K562 (cell line): ENCODE data around the gene PDLIM5. TPM values are rescaled to one million over a fixed set of nuclear protein-coding genes. Genes with fewer than 3 reads are reported as not detected.

Source experiments
- CBFA2T3 ChIP-seq: fragments of 450-650 bp; IDR thresholded peaks from 2 replicates; pipeline ENCODE4 v1.6.1; 2017
- CBX2 ChIP-seq: fragments of 200-600 bp; sonication (generic); IDR thresholded peaks from one replicate; pipeline ENCODE4 v1.6.1; 2012; ENCODE audit warnings: mild to moderate bottlenecking, low read length, inconsistent platforms; ENCODE audit not compliant: insufficient read depth, poor library complexity, severe bottlenecking
- CC2D1A ChIP-seq: fragments of 450-650 bp; IDR thresholded peaks from 2 replicates; pipeline ENCODE4 v1.6.1; 2017; ENCODE audit warnings: mild to moderate bottlenecking
- EHMT2 ChIP-seq: fragments of 450-650 bp; IDR thresholded peaks from 2 replicates; pipeline ENCODE4 v1.6.1; 2018; ENCODE audit warnings: antibody characterized with exemption
- ELF1 ChIP-seq: fragments of 200-800 bp; sonication (Bioruptor generic); IDR thresholded peaks from 2 replicates; pipeline ENCODE4 v1.6.1; 2016; ENCODE audit warnings: missing genetic modification characterization, missing compliant biosample characterization
- FOS ChIP-seq: IDR thresholded peaks from 3 replicates; pipeline ENCODE4 v1.6.1; 2011; ENCODE audit not compliant: insufficient read length; ENCODE audit errors: extremely low read depth
- HDAC3 ChIP-seq: fragments of 450-650 bp; IDR thresholded peaks from 2 replicates; pipeline ENCODE4 v1.6.1; 2018; ENCODE audit warnings: borderline replicate concordance, mild to moderate bottlenecking, moderate library complexity; ENCODE audit not compliant: partially characterized antibody
- HDAC8 ChIP-seq: fragments of 450-650 bp; IDR thresholded peaks from 2 replicates; pipeline ENCODE4 v1.6.1; 2016; ENCODE audit warnings: mild to moderate bottlenecking, missing genetic modification characterization, moderate library complexity, missing compliant biosample characterization
- KAT2B ChIP-seq: IDR thresholded peaks from one replicate; pipeline ENCODE4 v1.6.1; 2012; ENCODE audit warnings: low read depth, mild to moderate bottlenecking, control low read depth, inconsistent platforms, low read length, moderate library complexity
- KLF10 ChIP-seq: fragments of 250-450 bp; sonication (Bioruptor Pico); IDR thresholded peaks from 2 replicates; pipeline ENCODE4 v1.6.1; 2021; ENCODE audit warnings: matching md5 sums
- KLF16 ChIP-seq: IDR thresholded peaks from 2 replicates; pipeline ENCODE4 v1.6.1; 2016; ENCODE audit warnings: antibody characterized with exemption
- NR2C2 ChIP-seq, 2 experiments: fragments of 200-800 bp in 1 of 2; sonication (Bioruptor generic) in 1 of 2; sonication (generic) in 1 of 2; formaldehyde crosslinking in 1 of 2; IDR thresholded peaks; 2 replicates each; pipeline versions ENCODE4 v1.6.1 to v1.8.0; 2016 to 2022; ENCODE audit warnings: mild to moderate bottlenecking in 1 of 2, missing compliant biosample characterization in 1 of 2, missing genetic modification characterization in 1 of 2, missing genetic modification reagents in 1 of 2
- POLR2G ChIP-seq: fragments of 200-400 bp; formaldehyde crosslinking; IDR thresholded peaks from 2 replicates; pipeline ENCODE4 v1.6.1; 2017; ENCODE audit warnings: low read depth, mild to moderate bottlenecking, antibody characterized with exemption, low read length, moderate library complexity
- RAD51 ChIP-seq: fragments of 450-650 bp; IDR thresholded peaks from 2 replicates; pipeline ENCODE4 v1.7.1; 2016; ENCODE audit warnings: low read depth, mild to moderate bottlenecking, borderline replicate concordance
- RBM34 ChIP-seq: fragments of 200-400 bp; formaldehyde crosslinking; IDR thresholded peaks from 2 replicates; pipeline ENCODE4 v1.6.1; 2018; ENCODE audit warnings: low read length, borderline replicate concordance; ENCODE audit not compliant: insufficient read depth
- RUNX1 ChIP-seq: sonication (generic); IDR thresholded peaks from 2 replicates; pipeline ENCODE4 v1.6.1; 2016; ENCODE audit warnings: antibody characterized with exemption, low read depth
- SP2 ChIP-seq: IDR thresholded peaks from 2 replicates; pipeline ENCODE4 v1.6.1; 2011; ENCODE audit warnings: mild to moderate bottlenecking, low read depth, low read length, moderate library complexity; ENCODE audit not compliant: poor library complexity, severe bottlenecking; ENCODE audit errors: extremely low read depth
- SRSF9 ChIP-seq: fragments of 200-400 bp; formaldehyde crosslinking; IDR thresholded peaks from 2 replicates; pipeline ENCODE4 v1.6.1; 2017; ENCODE audit warnings: low read depth, low read length, borderline replicate concordance
- TBL1XR1 ChIP-seq, 2 experiments: IDR thresholded peaks; 2 replicates each; pipeline ENCODE4 v1.6.1; 2012; ENCODE audit warnings: improper control_type of control experiment in 2 of 2, low read length in 2 of 2, mild to moderate bottlenecking in 1 of 2
- ZNF12 ChIP-seq: sonication (generic); formaldehyde crosslinking; IDR thresholded peaks from 2 replicates; pipeline ENCODE4 v1.4.0; 2020; ENCODE audit warnings: mild to moderate bottlenecking, missing genetic modification reagents
- ZNF184 ChIP-seq: sonication (generic); formaldehyde crosslinking; IDR thresholded peaks from 2 replicates; pipeline ENCODE4 v1.5.0; 2020; ENCODE audit warnings: missing genetic modification reagents
- ZNF232 ChIP-seq: sonication (generic); formaldehyde crosslinking; IDR thresholded peaks from 2 replicates; pipeline ENCODE4 v1.8.0; 2022; ENCODE audit warnings: mild to moderate bottlenecking, missing genetic modification reagents
- ZNF586 ChIP-seq: fragments of 450-650 bp; formaldehyde crosslinking; conservative IDR thresholded peaks from 2 replicates; pipeline ENCODE4 v1.4.0; 2020; ENCODE audit warnings: mild to moderate bottlenecking, moderate library complexity
- ZNF696 ChIP-seq: fragments of 250-450 bp; sonication (Bioruptor Pico); conservative IDR thresholded peaks from 2 replicates; pipeline ENCODE4 v1.4.0; 2020; ENCODE audit warnings: mild to moderate bottlenecking, moderate library complexity
- ZNF830 ChIP-seq: fragments of 250-450 bp; sonication (Bioruptor Pico); IDR thresholded peaks from 2 replicates; pipeline ENCODE4 v1.5.0; 2021; ENCODE audit warnings: mild to moderate bottlenecking
- ZZZ3 ChIP-seq: fragments of 450-650 bp; IDR thresholded peaks from 2 replicates; pipeline ENCODE4 v1.6.1; 2016; ENCODE audit warnings: antibody characterized with exemption, mild to moderate bottlenecking, moderate library complexity
- polyA plus RNA-seq, 8 experiments: library from polyadenylated mRNA; depleted of rRNA in 4 of 8; stranded (reverse) in 5 of 8; unstranded in 3 of 8; fragments of >200 nt; fragmentation: Nextera tagmentation in 2 of 8; fragmentation: Illumina TruSeq in 1 of 8; extraction: Ambion mirVana in 2 of 8; extraction: Trizol in 1 of 8; gene quantifications; 2 replicates each; pipeline versions ENCODE4 v1.2.1 to v1.2.3, GENCODE V29; 2011 to 2014; ENCODE audit warnings: inconsistent platforms in 1 of 8, missing spikeins in 1 of 8
- total RNA-seq, 7 experiments: library from RNA; depleted of rRNA in 6 of 7; stranded (reverse); fragments of >200 nt in 6 of 7; fragmentation: Illumina TruSeq in 2 of 7; extraction: Trizol in 2 of 7; gene quantifications; 2 replicates each; pipeline versions ENCODE4 v1.2.1 to v1.2.3, GENCODE V29; 2011 to 2021; ENCODE audit warnings: low replicate concordance in 1 of 7
- TF ChIP-seq, protein P1 (sequence below): sonication (generic); formaldehyde crosslinking; IDR thresholded peaks from 2 replicates; pipeline ENCODE4 v1.5.0; 2020; ENCODE audit warnings: missing genetic modification reagents
- TF ChIP-seq, protein P2 (sequence below): fragments of 200-800 bp; sonication (Bioruptor generic); IDR thresholded peaks from 2 replicates; pipeline ENCODE4 v1.6.1; 2017; ENCODE audit warnings: missing genetic modification characterization, missing compliant biosample characterization

PDLIM5 gene
- total and polyA plus RNA-seq, 9 of the 15 experiments (the other 6 are each of a cell fraction or from before 2014, with no cell fraction given) = 36.9 to 127 (median 62.5) TPM

- TF ChIP-seq FOS (no peak), SP2 (no peak), ZNF830 (no peak), RBM34 (no peak), KLF16 (no peak), ZNF232 (CRISPR knock-in tag) (no peak), HDAC3 (peak; percentile 43), CBX2 (no peak), EHMT2 (peak; percentile 77), ZZZ3 (no peak), KAT2B (no peak), ZNF12 (CRISPR knock-in tag) (no peak), NR2C2 (CRISPR knock-in tag; IDR thresholded peaks at IDR 0.05) (no peak), NR2C2 (tag; IDR thresholded peaks at IDR 0.05) (no peak), HDAC8 (tag) (no peak), ZNF184 (CRISPR knock-in tag) (no peak), RUNX1 (no peak), ZNF586 (no peak), CBFA2T3 (peak; percentile 86), ELF1 (tag) (no peak), TBL1XR1 (IDR thresholded peaks at IDR 0.05; ENCODE audit: low read length in 2 of 2) (no peak), CC2D1A (peak; percentile 61), POLR2G (no peak), RAD51 (no peak), KLF10 (CRISPR knock-in tag) (no peak), SRSF9 (no peak), ZNF696 (CRISPR knock-in tag) (no peak)
- TF ChIP-seq, protein P1, sequence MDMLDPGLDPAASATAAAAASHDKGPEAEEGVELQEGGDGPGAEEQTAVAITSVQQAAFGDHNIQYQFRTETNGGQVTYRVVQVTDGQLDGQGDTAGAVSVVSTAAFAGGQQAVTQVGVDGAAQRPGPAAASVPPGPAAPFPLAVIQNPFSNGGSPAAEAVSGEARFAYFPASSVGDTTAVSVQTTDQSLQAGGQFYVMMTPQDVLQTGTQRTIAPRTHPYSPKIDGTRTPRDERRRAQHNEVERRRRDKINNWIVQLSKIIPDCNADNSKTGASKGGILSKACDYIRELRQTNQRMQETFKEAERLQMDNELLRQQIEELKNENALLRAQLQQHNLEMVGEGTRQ = no peak
- TF ChIP-seq, protein P2, sequence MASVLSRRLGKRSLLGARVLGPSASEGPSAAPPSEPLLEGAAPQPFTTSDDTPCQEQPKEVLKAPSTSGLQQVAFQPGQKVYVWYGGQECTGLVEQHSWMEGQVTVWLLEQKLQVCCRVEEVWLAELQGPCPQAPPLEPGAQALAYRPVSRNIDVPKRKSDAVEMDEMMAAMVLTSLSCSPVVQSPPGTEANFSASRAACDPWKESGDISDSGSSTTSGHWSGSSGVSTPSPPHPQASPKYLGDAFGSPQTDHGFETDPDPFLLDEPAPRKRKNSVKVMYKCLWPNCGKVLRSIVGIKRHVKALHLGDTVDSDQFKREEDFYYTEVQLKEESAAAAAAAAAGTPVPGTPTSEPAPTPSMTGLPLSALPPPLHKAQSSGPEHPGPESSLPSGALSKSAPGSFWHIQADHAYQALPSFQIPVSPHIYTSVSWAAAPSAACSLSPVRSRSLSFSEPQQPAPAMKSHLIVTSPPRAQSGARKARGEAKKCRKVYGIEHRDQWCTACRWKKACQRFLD (CRISPR knock-in tag) = peak; percentile 68
These were observed 82.9 kb downstream of the PDLIM5 start (continued) for GRCh38 chr4:94534401-94535312.
